HepG2 (cell line): ENCODE results near the gene PTGR3. TPM values are rescaled to one million over a fixed set of nuclear protein-coding genes. Genes with fewer than 3 reads are reported as not detected.

Experiments used
- ARID5B ChIP-seq: IDR thresholded peaks from 2 replicates; pipeline ENCODE4 v1.4.0; 2020; ENCODE audit warnings: mild to moderate bottlenecking, missing genetic modification reagents
- ARNT ChIP-seq: fragments of 450-650 bp; IDR thresholded peaks from 2 replicates; pipeline ENCODE4 v1.6.1; 2017
- DZIP1 ChIP-seq: sonication (generic); formaldehyde crosslinking; IDR thresholded peaks from 2 replicates; pipeline ENCODE4 v1.5.0; 2020; ENCODE audit warnings: mild to moderate bottlenecking, missing genetic modification reagents
- E2F2 ChIP-seq: sonication (generic); formaldehyde crosslinking; IDR thresholded peaks from 2 replicates; pipeline ENCODE4 v1.4.0; 2020; ENCODE audit warnings: missing genetic modification reagents, borderline replicate concordance
- NBN ChIP-seq: fragments of 450-650 bp; conservative IDR thresholded peaks from 2 replicates; pipeline ENCODE4 v1.6.1; 2017
- PPARG ChIP-seq: conservative IDR thresholded peaks from 2 replicates; pipeline ENCODE4 v1.6.1; 2016; ENCODE audit warnings: missing biosample characterization, missing genetic modification reagents
- TEAD2 ChIP-seq: sonication (generic); formaldehyde crosslinking; IDR thresholded peaks from 2 replicates; pipeline ENCODE4 v1.9.0; 2021; ENCODE audit warnings: missing genetic modification reagents
- XRCC5 ChIP-seq: fragments of 200-400 bp; formaldehyde crosslinking; optimal IDR thresholded peaks from 2 replicates; pipeline ENCODE3; 2017; ENCODE audit warnings: mild to moderate bottlenecking, low read length
- ZNF20 ChIP-seq: sonication (generic); formaldehyde crosslinking; IDR thresholded peaks from 2 replicates; pipeline ENCODE4 v1.4.0; 2020; ENCODE audit warnings: mild to moderate bottlenecking, moderate library complexity, missing genetic modification reagents
- ZNF687 ChIP-seq: sonication (generic); formaldehyde crosslinking; IDR thresholded peaks from 2 replicates; pipeline ENCODE4 v1.5.1; 2020; ENCODE audit warnings: mild to moderate bottlenecking, missing genetic modification reagents, moderate library complexity
- ZNF710 ChIP-seq: sonication (generic); formaldehyde crosslinking; IDR thresholded peaks from 2 replicates; pipeline ENCODE4 v1.5.0; 2020; ENCODE audit warnings: mild to moderate bottlenecking, missing genetic modification reagents, borderline replicate concordance
- polyA plus RNA-seq, 8 experiments: library from polyadenylated mRNA; depleted of rRNA in 3 of 8; stranded (reverse) in 7 of 8; unstranded in 1 of 8; fragments of >200 nt; fragmentation: Illumina TruSeq in 4 of 8; extraction: Trizol in 4 of 8; gene quantifications; 2 replicates each; pipeline versions ENCODE4 v1.2.1 to v1.2.3, GENCODE V29; 2011 to 2016; ENCODE audit warnings: low read depth in 4 of 8, missing spikeins in 1 of 8, mixed read lengths in 1 of 8; ENCODE audit not compliant: insufficient read depth in 1 of 8
- total RNA-seq, 5 experiments: library from RNA; depleted of rRNA; stranded (reverse); fragments of >200 nt; fragmentation: Illumina TruSeq; extraction: Trizol; gene quantifications; 2 replicates each; pipeline ENCODE4 v1.2.3, GENCODE V29; 2016; ENCODE audit warnings: low read depth in 1 of 5

The PTGR3 gene
- total and polyA plus RNA-seq, 2 of the 13 experiments (the other 11 are each of a cell fraction or from before 2014, with no cell fraction given): 11.5 to 25.3 TPM

GRCh38 chr18:75161256-75162028 lies 47.5 kb downstream of the PTGR3 start (continued):
- TF ChIP-seq ARID5B: peak; percentile 29; the same call in 1 of the 2 replicates
- no peak for TF ChIP-seq ZNF20
- no peak for TF ChIP-seq ARNT
- peak; percentile 34; the same call in 1 of the 2 replicates for TF ChIP-seq ZNF710 (CRISPR knock-in tag)
- TF ChIP-seq NBN: no peak
- TF ChIP-seq XRCC5: peak; percentile 32
- peak; percentile 62; the same call in 1 of the 2 replicates for TF ChIP-seq PPARG (CRISPR knock-in tag)
- TF ChIP-seq ZNF687 (CRISPR knock-in tag): peak; percentile 64
- no peak for TF ChIP-seq E2F2 (CRISPR knock-in tag)
- TF ChIP-seq DZIP1: no peak
- no peak for TF ChIP-seq TEAD2
